PC-9 (cell line): ENCODE results near the gene GRID2.

Experiments used
- CTCF ChIP-seq: fragments of 200-600 bp; sonication (generic); conservative IDR thresholded peaks from 2 replicates; pipeline ENCODE4 v1.6.1; 2017; ENCODE audit warnings: mixed run types, antibody characterized with exemption, mild to moderate bottlenecking, moderate library complexity
- EZH2 ChIP-seq: fragments of 200-600 bp; sonication (generic); IDR thresholded peaks from 2 replicates; pipeline ENCODE4 v1.8.0; 2017; ENCODE audit warnings: antibody characterized with exemption, low read depth

- TF ChIP-seq CTCF (no peak), EZH2 (no peak)
Observed at GRCh38 chr4:93718233-93718632, 1414.5 kb downstream of the GRID2 start.
